Measurements from ENCODE around the gene CCDC183. TPM values are rescaled to one million over a fixed set of nuclear protein-coding genes. Genes with fewer than 3 reads are reported as not detected.
A peak's percentile ranks its signal among the peaks of the same experiment; 100 is the strongest.

CCDC183 gene
- total RNA-seq, 2 donors from 2014 or later: 2.4 to 20.0 TPM

- TF ChIP-seq, protein P1, sequence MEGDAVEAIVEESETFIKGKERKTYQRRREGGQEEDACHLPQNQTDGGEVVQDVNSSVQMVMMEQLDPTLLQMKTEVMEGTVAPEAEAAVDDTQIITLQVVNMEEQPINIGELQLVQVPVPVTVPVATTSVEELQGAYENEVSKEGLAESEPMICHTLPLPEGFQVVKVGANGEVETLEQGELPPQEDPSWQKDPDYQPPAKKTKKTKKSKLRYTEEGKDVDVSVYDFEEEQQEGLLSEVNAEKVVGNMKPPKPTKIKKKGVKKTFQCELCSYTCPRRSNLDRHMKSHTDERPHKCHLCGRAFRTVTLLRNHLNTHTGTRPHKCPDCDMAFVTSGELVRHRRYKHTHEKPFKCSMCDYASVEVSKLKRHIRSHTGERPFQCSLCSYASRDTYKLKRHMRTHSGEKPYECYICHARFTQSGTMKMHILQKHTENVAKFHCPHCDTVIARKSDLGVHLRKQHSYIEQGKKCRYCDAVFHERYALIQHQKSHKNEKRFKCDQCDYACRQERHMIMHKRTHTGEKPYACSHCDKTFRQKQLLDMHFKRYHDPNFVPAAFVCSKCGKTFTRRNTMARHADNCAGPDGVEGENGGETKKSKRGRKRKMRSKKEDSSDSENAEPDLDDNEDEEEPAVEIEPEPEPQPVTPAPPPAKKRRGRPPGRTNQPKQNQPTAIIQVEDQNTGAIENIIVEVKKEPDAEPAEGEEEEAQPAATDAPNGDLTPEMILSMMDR (IDR thresholded peaks at IDR 0.05): no peak
- H3K27me3 ChIP-seq: no peaks in the 10 kb centered on the region
- H3K9ac ChIP-seq (ENCODE audit: low read depth in 2 of 2, low read length in 2 of 2): no peak overlapping the region
- DNase-seq: no peak
- no peaks in the 10 kb centered on the region for H3K36me3 ChIP-seq
- intact Hi-C loops (cut with DNase I): no loop called here
- H3K9me3 ChIP-seq: no peaks in the 10 kb centered on the region
- no peaks in the 10 kb centered on the region for H3K4me1 ChIP-seq
- H3K27ac ChIP-seq: no peak overlapping the region
- H3K4me3 ChIP-seq: peak overlapping the region; percentile 13
These were observed 25.8 kb downstream of the CCDC183 start for GRCh38 chr9:136821826-136822544.

- intact Hi-C loops (cut with DNase I): no loop called here
- Histone ChIP-seq H3K4me3 (no peak overlapping the region), H3K4me1 (no peaks in the 10 kb centered on the region), H3K27ac (no peak overlapping the region), H3K36me3 (no peaks in the 10 kb centered on the region), H3K9ac (ENCODE audit: low read depth in 2 of 2, low read length in 2 of 2) (no peak overlapping the region), H3K27me3 (no peaks in the 10 kb centered on the region), H3K9me3 (no peaks in the 10 kb centered on the region)
- TF ChIP-seq, protein P1 (IDR thresholded peaks at IDR 0.05): no peak
- DNase-seq: no peak
These were observed 27.3 kb downstream of the CCDC183 start for GRCh38 chr9:136823136-136824046.

- no peak overlapping the region for H3K9ac ChIP-seq (ENCODE audit: low read depth in 2 of 2, low read length in 2 of 2)
- intact Hi-C loops (cut with DNase I): no loop called here
- no peak overlapping the region for H3K27ac ChIP-seq
- no peak for DNase-seq
- no peak overlapping the region for H3K4me3 ChIP-seq
- H3K27me3 ChIP-seq: no peaks in the 10 kb centered on the region
- H3K4me1 ChIP-seq: no peaks in the 10 kb centered on the region
- H3K36me3 ChIP-seq: peaks cover 3% of the 10 kb centered on the region
- no peaks in the 10 kb centered on the region for H3K9me3 ChIP-seq
- TF ChIP-seq, protein P1 (IDR thresholded peaks at IDR 0.05): no peak
These were observed 28.5 kb downstream of the CCDC183 start for GRCh38 chr9:136824496-136825225.

DNA sequence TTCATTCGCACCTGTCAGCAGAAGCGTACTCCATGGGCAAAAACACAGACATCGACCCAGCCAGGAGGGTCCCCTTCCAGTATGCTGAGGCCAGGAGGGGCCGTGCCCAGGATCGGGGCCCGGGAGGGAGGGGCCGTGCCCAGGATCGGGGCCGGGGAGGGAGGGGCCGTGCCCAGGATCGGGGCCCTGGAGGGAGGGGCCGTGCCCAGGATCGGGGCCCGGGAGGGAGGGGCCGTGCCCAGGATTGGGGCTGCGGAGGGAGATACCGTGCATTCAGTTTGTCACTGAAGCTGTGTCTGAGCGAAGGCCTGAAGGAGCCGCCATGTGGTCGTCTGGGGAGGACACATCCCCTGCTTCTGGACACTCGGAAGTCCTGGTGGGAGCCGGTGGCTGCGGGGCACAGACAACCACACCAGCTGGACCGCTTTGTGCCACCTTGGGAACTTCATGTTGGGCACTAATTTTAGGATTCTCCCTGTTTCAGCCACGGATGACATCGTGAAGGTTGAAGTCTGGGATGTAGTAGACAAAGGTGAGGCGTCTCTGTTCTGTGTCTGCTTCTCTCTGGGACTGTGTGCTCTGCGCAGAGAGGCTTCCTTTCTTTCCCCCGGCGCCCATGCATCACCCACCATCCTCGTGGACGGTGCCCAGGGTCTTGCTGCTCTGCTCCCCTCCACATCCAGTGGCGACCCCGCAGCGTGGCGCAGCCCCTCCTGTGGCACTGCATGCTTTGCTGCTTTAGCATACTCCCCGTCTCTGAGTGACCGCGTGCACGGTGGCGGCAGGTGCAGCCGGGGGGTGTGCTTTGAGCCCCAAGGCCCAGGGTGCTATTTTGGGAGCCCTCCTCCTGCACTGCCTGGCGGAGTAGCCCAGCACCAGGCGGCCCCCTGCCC, 29.4 kb downstream of the CCDC183 start:
- H3K9me3 ChIP-seq: no peaks in the 10 kb centered on the region
- peaks cover 12% of the 10 kb centered on the region for H3K36me3 ChIP-seq
- H3K4me1 ChIP-seq: no peaks in the 10 kb centered on the region
- TF ChIP-seq, protein P1 (IDR thresholded peaks at IDR 0.05): no peak
- H3K27ac ChIP-seq: no peak overlapping the region
- no peak for DNase-seq
- intact Hi-C loops (cut with DNase I): no loop called here
- no peak overlapping the region for H3K9ac ChIP-seq (ENCODE audit: low read depth in 2 of 2, low read length in 2 of 2)
- H3K27me3 ChIP-seq: no peaks in the 10 kb centered on the region
- H3K4me3 ChIP-seq: no peak overlapping the region

Measured in colonic mucosa (tissue), 4 donors.